MCF 10A (cell line): ENCODE results near the gene SEZ6L. TPM values are rescaled to one million over a fixed set of nuclear protein-coding genes. Genes with fewer than 3 reads are reported as not detected.

Experiments
- BruUV-seq: library from RNA; stranded (reverse); fragments of 400-500 nt; replicated peaks from 2 replicates; lab custom pipeline; 2021; lab: Mats Ljungman, UMichigan
- CTCF ChIA-PET: fragments of 300-600 bp; sonication (Branson Sonifier 250); formaldehyde crosslinking; extraction: SDS; loops from one replicate; lab custom pipeline; 2021; ENCODE audit warnings: antibody characterized with exemption, inconsistent platforms; lab: Yijun Ruan, JAX
- POLR2A ChIA-PET: fragments of 300-600, 350-650 bp; sonication (Branson Sonifier 250); formaldehyde crosslinking; extraction: SDS; loops from one replicate; lab custom pipeline; 2020; ENCODE audit warnings: antibody characterized with exemption, inconsistent platforms; lab: Yijun Ruan, JAX
- DNase-seq: peaks from one replicate; pipeline ENCODE4 v3.0.0-alpha.2; 2018; ENCODE audit not compliant: unreplicated experiment
- H3K27ac Mint-ChIP-seq: one replicate; pipeline ENCODE4 v1.8.0; 2022; ENCODE audit warnings: mild to moderate bottlenecking, low read depth, mixed read lengths; ENCODE audit not compliant: unreplicated experiment
- H3K27me3 Mint-ChIP-seq: one replicate; pipeline ENCODE4 v1.8.0; 2022; ENCODE audit warnings: mixed read lengths; ENCODE audit not compliant: insufficient read depth, unreplicated experiment
- H3K36me3 Mint-ChIP-seq: one replicate; pipeline ENCODE4 v1.8.0; 2022; ENCODE audit warnings: mild to moderate bottlenecking, moderate library complexity, mixed read lengths; ENCODE audit not compliant: insufficient read depth, unreplicated experiment
- H3K4me1 Mint-ChIP-seq: one replicate; pipeline ENCODE4 v1.8.0; 2022; ENCODE audit warnings: mixed read lengths; ENCODE audit not compliant: insufficient read depth, unreplicated experiment
- H3K4me3 Mint-ChIP-seq: one replicate; pipeline ENCODE4 v1.8.0; 2022; ENCODE audit warnings: mild to moderate bottlenecking, moderate library complexity, mixed read lengths; ENCODE audit not compliant: unreplicated experiment
- H3K9me3 Mint-ChIP-seq: one replicate; pipeline ENCODE4 v1.8.0; 2022; ENCODE audit warnings: mixed read lengths; ENCODE audit not compliant: unreplicated experiment
- intact Hi-C: fragments of 100-400 bp; cut with micrococcal nuclease; formaldehyde crosslinking; loops from 2 replicates; pipeline ENCODE4 v1.14.1; 2022
- total RNA-seq: library from RNA; stranded (reverse); gene quantifications from 2 replicates; pipeline ENCODE4 v1.2.3, GENCODE V29; 2022
- TF ChIP-seq, protein P1 (sequence below): fragments of 200-600 bp; IDR thresholded peaks from one replicate; pipeline ENCODE4 v1.8.0; 2022; ENCODE audit warnings: antibody characterized with exemption, mild to moderate bottlenecking; ENCODE audit not compliant: unreplicated experiment

SEZ6L gene
- total RNA-seq, 1 experiment from 2014 or later = not detected

GRCh38 chr22:26291940-26292666, 122.8 kb downstream of the SEZ6L start:
- Mint-ChIP-seq H3K4me1 (peaks cover 7% of the 10 kb centered on the region), H3K27me3 (peaks cover 55% of the 10 kb centered on the region), H3K36me3 (no peaks in the 10 kb centered on the region), H3K27ac (no peak overlapping the region), H3K9me3 (no peaks in the 10 kb centered on the region), H3K4me3 (no peak overlapping the region)
- no TSS peak for BruUV-seq
- intact Hi-C loops = no loop called here
- TF ChIP-seq, protein P1, sequence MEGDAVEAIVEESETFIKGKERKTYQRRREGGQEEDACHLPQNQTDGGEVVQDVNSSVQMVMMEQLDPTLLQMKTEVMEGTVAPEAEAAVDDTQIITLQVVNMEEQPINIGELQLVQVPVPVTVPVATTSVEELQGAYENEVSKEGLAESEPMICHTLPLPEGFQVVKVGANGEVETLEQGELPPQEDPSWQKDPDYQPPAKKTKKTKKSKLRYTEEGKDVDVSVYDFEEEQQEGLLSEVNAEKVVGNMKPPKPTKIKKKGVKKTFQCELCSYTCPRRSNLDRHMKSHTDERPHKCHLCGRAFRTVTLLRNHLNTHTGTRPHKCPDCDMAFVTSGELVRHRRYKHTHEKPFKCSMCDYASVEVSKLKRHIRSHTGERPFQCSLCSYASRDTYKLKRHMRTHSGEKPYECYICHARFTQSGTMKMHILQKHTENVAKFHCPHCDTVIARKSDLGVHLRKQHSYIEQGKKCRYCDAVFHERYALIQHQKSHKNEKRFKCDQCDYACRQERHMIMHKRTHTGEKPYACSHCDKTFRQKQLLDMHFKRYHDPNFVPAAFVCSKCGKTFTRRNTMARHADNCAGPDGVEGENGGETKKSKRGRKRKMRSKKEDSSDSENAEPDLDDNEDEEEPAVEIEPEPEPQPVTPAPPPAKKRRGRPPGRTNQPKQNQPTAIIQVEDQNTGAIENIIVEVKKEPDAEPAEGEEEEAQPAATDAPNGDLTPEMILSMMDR = no peak
- CTCF ChIA-PET = no interaction called here
- POLR2A ChIA-PET = no interaction called here
- DNase-seq = no peak

GRCh38 chr22:26292667-26292995, 123.4 kb downstream of the SEZ6L start:
- ChIA-PET CTCF (no interaction called here), POLR2A (no interaction called here)
- H3K27me3 Mint-ChIP-seq = peaks cover 55% of the 10 kb centered on the region
- no peak for DNase-seq
- H3K36me3 Mint-ChIP-seq = no peaks in the 10 kb centered on the region
- H3K4me3 Mint-ChIP-seq = no peak overlapping the region
- intact Hi-C loops = no loop called here
- TF ChIP-seq, protein P1 = no peak
- H3K27ac Mint-ChIP-seq = no peak overlapping the region
- H3K4me1 Mint-ChIP-seq = peaks cover 7% of the 10 kb centered on the region
- BruUV-seq = no TSS peak
- H3K9me3 Mint-ChIP-seq = no peaks in the 10 kb centered on the region

GRCh38 chr22:26295563-26296126, 126.4 kb downstream of the SEZ6L start:
- intact Hi-C loops = no loop called here

GRCh38 chr22:26298605-26299310, 129.5 kb downstream of the SEZ6L start:
- Mint-ChIP-seq H3K36me3 (no peaks in the 10 kb centered on the region), H3K4me1 (peaks cover 7% of the 10 kb centered on the region), H3K9me3 (no peaks in the 10 kb centered on the region), H3K27me3 (peaks cover 46% of the 10 kb centered on the region), H3K27ac (no peak overlapping the region), H3K4me3 (no peak overlapping the region)
- TF ChIP-seq, protein P1 = no peak
- DNase-seq = no peak
- ChIA-PET CTCF (interaction anchor here (0.6 kb wide), 1 partner anchor 757 kb away, joined by 3 read pairs; no protein-coding TSS in a partner anchor), POLR2A (no interaction called here)
- BruUV-seq = no TSS peak
- intact Hi-C loops = no loop called here

More at GRCh38 chr22:26295563-26296126, 126.4 kb downstream of the SEZ6L start:
- H3K36me3 Mint-ChIP-seq = no peaks in the 10 kb centered on the region
- CTCF ChIA-PET = no interaction called here
- H3K9me3 Mint-ChIP-seq = no peaks in the 10 kb centered on the region
- BruUV-seq = no TSS peak
- POLR2A ChIA-PET = no interaction called here
- DNase-seq = no peak
- peak overlapping the region; percentile 55 for H3K27ac Mint-ChIP-seq
- H3K27me3 Mint-ChIP-seq = peaks cover 58% of the 10 kb centered on the region
- peaks cover 7% of the 10 kb centered on the region for H3K4me1 Mint-ChIP-seq
- no peak overlapping the region for H3K4me3 Mint-ChIP-seq
- TF ChIP-seq, protein P1 = no peak
